ENCODE data around the gene TRMT11.
"Not testable (repeated sequence)": the region's sequence is repeated elsewhere in the genome, so short reads cannot be mapped to it uniquely, and the experiment has no call there.

The TRMT11 gene

DNA sequence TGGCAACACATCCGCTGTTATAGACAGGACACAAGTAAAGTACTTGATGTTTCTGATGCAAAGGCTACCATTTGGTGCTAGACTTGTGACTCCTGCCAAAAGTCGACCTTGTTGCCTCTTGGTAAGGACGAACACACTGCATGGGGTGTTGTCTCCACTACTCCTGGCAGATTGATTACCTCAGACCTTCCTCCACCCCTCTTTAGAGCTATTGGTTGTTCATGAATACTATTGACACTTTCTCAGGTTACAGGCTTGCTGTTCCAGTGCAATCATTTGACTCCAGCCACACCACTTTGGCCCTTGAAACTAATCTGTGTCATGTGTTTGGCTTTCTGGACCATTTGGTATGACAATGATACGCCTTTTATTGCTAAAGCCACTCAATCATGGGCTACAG, 62.3 kb downstream of the TRMT11 start:
- DNase-seq = no peak

DNA sequence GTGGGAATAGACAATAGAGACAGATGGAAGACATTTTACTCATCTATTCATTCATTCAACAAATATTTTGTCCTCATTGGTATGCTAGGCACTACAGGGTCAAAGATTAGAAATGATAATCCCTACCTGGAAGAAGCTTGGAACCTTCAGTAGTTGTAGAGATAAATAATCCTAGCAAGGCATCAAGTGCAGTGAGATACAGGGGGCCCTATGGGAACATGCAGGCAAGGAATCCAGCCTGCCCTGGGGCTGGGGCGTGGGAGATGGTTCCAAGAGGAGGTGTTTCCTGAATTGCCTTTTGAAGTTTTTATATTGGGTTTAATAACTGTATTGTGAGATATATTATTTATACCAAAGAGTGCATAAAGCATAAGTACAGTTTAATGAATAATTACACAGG, 64.5 kb downstream of the TRMT11 start:
- no peak for DNase-seq

DNA sequence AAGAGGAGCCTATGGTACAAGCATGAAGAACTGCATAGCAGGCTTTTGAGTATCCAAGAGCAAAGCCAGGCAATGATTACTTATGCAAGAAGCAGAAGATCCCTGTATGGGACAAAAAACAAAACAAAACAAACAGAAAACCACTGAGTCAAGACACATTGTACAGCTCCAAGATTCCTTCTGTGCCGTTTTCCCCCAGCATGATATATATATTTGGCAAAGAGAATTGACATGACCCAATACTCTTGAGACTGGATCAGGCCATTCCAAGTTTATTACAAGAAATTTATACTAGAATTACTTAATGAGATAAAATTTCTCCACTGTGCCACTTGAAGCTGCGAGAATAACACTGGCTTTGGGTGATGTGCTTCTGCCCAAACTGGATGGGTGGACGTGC, 65.5 kb downstream of the TRMT11 start:
- DNase-seq = no peak

DNA sequence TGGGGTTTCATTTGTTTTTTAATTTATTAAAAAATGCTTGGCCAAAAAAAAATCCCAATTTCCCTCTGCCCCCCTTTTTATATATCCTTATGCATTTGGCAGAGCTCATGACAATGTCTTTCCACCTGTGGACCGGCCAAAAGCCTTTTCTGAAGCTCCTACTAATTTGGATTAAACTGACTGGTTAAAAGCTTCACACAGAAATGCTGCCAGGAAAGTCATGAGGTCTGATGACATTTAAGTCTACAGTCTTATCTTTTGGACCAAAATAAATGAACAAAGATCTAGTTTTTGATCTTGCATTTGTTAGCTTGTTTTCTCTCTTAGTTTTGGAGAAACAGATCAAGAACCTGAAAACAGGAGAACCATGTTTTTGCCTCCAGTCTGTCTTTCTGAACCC, 66.1 kb downstream of the TRMT11 start:
- no peak for DNase-seq

DNA sequence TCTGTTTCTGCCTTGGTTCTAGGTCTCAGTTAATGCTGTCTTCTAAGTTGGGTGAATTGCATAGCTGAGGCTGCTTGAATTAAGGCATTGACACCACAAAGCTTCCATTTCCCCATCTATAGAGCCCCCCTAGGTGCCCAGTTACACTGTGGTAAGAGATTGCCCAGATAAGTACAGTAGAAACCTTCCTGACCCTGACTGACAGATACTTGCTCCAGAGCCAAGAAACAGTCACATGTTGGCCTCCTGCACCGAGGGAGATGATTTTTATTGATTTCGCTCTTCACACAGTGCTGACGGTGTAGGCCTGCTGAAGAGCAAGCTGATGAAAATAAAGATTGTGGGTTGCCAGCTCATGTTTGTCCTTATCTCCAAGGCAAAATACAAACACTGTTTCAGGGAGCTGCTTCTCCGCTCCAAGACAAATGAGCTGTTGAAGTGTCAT, 67.9 kb downstream of the TRMT11 start:
- no peak for DNase-seq

DNA sequence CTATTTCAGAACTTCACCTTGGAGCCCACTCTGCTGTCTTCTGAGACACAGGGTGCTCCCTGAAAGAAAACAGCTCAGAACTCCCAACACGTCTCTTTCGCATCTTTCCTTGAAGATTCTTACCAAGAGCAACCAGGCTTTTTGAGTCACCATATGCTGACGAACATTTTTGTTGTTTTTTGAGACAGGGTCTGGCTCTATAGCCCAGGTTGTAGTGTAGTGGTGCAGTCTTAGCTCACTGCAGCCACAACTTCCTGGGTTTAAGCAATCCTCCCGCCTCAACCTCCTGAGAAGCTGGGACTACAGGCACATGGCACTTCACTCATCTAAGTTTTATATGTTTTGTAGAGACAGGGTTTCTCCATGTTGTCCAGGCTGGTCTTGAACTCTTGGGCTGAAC, 68.5 kb downstream of the TRMT11 start:
- no peak for DNase-seq

DNA sequence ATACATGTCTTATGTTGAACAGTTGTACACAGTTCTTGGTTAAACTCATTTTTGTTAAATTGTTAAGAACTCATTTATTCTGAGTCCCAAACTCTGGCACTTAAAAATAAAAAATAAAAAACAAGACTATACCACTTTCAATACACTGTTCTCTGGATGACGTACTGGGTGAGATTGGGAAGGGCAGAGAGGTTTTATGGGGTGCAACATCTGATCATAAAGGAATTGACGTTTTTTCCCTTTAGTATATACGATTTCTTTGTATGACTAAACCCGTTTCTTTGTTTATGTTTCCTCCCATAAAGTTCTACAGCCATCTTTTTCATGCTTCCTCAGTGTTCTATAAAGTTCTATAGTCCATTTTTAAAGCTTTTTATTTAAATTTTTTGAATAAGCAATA, 69.1 kb downstream of the TRMT11 start:
- DNase-seq = no peak

DNA sequence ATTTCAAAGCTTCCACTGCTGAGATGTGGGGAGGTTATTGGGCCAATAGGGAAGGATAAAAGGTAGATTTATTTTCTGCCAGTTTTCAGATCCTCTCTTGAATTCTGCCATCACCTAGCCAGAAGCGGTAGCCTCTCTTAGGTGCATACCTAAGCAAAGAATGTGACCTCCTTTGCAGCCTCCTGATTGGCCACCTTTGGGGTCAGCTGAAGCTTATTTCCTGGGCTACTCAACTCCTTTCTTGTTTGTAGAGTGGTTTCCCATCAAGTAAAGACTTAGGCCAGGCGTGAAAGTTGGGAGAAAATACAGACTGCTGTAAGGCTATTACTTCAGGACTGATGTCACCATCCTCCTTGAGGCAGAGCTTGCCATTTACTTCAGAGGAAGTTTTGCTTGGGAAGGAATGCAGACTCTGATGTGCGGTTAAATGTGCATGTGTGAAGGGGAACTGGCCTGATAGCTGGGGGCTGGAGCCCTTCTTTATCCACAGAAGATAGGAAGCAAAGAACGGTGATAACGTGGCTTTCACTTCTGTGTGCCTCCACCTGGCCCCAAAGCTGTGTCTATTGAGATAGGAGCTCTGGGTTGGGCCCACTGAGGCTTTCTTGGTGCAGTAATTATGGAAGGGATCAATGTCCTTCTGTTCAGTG, 70.1 kb downstream of the TRMT11 start:
- no peak for DNase-seq

DNA sequence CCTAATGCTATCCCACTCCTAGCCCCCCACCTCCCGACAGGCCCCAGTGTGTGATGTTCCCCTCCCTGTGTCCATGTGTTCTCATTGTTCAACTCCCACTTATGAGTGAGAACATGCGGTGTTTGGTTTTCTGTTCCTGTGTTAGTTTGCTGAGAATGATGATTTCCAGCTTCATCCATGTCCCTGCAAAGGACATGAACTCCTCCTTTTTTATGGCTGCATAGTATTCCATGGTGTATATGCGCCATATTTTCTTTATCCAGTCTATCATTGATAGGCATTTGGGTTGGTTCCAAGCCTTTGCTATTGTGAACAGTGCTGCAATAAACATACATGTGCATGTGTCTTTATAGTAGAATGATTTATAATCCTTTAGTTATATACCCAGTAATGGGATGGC, 71.7 kb downstream of the TRMT11 start:
- not testable (repeated sequence) for DNase-seq

DNA sequence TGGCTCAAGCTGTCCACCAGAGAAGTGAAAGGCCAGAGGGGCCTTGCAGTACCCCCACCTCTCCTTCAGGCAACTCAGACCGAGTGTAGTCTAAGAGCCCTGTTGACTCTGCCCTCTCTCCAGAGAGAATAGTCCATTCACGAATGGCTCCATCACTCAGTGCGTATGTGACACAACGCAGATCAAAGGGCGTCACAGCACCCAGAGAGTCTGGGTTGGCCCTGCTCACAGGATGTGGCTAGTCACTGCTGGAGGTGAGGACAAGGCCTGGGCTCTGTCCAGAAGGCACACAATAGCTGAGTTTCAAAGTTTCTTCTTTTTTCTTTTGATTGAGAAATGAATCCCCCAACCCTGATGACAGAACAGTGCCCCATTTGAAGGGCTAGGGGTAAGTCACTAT, 74.1 kb downstream of the TRMT11 start:
- no peak for DNase-seq

DNA sequence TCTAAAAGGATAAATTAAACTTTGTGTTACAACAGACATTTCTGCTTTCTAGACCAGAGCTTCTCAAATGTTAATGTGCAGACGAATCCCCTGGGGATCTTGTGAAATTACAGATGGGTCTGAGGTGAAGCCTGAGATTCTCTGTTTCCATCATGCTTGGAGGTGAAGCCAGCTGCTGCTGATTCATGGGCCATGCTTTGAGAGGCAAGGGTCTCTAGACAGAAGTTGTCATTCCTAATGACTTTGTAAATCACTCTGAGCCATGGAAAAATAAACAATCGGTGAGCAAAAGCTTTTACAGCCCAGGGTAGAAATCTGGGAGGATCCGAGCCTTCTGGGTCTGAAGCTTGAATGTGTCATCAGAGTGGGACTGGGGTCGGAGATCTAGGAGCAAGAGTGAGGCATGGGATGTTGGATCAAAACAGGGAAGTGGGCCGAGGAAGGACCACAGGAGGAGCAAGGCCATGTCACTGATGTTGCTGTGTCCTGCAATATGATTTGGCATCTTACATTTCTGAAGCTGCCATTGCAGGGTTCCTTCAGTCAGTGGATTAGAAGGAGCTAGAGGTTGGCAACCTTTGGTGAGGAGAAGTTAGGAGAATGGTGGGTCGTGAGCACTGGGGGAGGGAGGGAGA, 77.3 kb downstream of the TRMT11 start:
- no peak for DNase-seq

DNA sequence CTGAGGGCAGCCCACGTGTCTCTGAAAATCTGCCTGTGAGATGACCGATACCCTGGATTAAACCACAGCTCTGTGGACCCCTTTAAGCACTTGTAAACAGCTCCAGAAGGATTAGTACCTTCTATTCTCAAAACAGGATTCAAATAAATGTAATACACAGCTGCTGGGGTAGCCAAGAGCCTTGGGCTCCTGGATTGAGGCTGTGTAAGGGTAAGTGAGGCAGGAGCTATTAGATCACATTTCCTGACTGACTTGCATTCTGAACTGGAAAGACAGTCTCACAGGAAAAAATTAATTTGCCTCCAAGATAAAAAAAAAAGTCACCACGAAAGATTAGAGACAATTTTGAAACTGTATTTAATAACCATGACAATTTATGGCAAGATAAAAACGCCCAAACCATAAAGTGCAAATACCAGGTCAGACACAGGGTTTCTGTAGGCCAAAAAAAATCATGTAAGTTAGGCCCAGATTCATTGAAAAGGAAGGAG, 78.0 kb downstream of the TRMT11 start:
- DNase-seq = no peak

DNA sequence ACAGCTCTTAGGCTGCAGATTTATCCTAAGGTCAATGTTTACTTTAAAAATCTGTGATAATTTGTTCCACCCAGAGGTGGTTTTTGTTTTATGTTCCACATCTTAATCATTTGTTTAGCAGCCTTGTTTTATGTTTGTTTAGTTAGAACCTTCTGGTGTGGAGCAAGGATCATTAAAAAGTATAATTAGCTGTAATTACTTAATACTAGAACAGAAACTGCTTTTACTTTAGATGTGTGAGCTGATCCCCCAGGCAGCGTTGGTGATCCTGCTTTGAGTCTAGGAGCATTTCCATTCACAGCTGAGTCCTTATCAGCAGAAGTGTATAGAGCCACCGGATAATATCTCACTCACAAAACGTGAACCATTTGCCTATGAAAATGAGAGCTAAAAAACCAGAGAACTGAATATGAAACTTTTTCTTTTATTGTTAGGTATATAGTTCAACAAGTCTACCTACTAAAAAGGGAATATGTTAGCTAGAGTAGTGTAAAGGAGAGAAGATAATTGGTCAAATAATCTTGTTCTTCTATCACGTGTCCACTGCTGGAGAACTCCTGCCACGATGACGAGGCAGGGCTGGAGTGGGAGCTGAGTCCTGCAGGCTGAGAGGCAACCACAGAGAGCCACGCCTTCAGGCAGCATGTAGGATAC, 78.5 kb downstream of the TRMT11 start:
- no peak for DNase-seq

DNA sequence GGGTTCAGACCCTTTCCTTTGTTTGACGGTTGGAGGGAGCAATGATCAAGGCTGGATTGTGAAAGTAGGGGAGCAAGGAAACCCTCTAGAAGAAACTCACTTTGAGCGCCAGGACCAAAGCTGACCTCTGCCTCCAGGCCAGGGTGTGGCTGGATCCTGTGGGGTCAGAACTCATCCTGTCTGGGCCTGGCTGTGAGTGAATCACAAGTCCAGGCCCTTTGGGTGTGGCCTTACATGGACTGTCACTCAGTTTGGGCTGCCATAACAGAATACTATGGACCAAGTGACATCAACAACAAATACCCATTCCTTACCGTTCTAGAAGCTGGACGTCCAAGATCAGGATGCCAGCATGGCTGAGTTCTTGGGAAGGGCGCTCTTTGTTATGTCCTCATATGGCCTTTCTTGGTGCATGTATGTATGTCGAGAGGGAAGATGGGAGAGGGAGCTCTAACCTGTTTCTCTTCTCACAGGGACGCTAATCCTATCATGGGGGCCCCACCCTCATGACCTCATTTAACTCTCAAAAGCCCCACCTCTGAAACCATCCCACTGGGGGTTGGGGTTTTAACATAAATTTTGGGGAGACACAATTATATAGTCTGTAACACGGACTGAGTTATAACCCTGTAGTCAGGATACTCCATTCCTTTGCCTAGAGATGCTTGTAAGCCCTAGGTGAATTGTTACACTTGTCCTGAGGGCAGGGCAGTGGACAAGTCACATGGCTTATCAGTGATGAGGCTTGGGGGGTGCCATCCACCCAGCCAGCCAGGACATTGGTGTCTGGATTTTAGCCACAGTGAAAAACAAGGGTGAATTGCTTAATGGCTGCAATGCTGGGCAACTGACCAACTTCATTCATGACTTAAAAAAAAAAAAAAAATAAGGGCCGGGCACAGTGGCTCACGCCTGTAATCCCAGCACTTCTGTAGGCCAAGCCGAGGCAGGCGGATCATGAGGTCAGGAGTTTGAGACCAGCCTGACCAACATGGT, 80.0 kb downstream of the TRMT11 start:
- no peak for DNase-seq

DNA sequence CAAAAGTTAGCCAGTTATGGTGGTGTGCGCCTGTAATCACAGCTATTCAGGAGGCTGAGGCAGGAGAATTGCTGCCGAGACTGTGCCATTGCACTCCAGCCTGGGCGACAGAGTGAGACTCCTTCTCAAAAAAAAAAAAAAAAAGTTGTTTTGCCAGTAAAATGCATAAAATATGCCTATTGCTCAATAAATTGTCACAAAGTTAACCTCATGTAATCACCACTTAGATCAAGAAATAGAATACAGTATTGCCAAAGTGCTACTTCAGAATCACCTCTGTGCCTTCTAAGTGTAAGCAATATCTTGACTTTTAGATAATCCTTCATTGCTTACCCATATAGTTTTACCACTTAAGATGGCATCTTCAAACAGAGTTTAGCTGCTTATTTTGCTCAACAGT, 80.7 kb downstream of the TRMT11 start:
- no peak for DNase-seq

DNA sequence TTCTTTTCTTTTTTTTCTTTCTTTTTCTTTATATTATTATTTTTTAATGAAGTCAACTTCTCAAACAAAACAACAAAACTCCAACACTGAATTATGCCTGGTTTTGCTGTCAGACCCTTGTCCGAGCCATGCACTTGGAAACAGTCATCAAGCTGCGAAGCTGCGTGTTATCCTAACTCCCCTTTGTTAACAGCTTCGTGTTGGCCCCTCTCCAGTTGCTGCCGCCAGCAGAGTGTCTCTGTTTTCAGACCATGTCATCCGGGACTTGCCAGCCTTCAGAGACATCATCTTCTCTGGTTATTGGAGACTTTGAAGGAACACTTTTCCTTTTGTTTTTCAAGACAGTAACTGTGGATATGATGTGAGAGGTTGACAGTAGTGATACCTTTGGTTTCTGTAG, 83.1 kb downstream of the TRMT11 start:
- no peak for DNase-seq

DNA sequence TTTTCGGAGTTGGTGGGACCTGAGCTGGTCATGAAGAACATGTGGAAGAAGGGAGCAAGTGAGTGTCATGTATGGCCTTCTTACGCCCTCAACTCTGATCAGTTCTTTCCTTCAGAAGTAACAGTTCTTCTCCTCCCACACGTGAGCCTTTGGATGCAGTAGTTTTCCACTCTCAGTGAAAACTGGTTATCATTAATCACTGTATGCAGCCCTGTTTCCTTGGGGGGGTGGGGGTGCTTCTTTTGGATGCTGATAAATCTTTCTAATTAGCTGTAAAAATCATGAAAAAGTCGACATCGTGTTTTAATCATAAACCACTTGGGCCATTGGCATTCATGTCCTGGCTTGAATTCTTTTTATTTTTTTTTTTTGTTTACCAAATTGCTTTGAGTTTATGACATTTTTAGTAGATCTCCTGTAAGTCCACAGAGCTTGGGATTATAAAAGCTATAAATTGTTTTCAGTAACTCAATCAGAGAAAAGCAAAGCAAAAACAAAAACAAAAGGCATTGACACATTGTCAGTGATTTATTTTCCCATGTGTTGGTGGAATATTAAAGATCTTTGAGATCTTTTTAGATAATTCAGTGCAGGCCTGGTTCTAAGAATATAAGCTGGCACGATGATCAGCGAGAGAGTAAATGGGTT, 84.8 kb downstream of the TRMT11 start:
- no peak for DNase-seq

DNA sequence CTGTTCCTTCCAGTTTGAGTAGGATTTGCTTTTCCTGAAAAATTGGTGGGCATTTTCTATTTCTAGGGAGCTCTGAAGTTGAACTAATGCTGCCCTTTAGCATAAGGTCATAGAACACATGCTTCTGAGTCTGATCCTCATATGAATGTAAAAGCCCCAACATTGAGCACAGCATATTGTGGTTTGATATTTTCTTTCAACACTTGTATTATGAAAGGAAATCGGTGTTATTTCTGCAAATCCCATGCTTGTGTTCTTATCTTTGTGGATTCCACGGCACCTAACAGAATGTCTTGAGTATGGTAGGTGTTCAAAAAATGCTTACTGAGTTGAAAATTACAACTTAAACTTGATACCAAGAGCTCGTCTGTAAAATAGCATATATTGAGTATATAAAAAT, 85.8 kb downstream of the TRMT11 start:
- DNase-seq = no peak

DNA sequence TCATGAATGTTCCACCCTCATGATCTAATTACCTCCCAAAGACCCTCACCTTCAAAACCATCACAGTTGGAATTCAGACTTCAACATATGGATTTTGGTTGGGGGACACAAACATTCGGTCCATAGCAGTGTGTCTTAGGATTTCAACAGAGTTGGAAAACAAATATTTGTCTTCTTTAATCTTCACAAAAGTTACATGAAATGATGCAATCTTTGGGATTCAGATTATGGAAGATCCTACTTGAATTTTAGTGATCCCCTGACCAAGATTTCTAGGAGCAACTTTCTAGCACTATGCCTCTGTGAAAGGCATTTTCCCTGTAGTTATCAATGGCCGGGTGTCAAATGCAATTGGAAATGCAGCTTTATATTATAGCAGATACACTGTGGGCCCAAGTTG, 86.5 kb downstream of the TRMT11 start:
- DNase-seq = no peak

DNA sequence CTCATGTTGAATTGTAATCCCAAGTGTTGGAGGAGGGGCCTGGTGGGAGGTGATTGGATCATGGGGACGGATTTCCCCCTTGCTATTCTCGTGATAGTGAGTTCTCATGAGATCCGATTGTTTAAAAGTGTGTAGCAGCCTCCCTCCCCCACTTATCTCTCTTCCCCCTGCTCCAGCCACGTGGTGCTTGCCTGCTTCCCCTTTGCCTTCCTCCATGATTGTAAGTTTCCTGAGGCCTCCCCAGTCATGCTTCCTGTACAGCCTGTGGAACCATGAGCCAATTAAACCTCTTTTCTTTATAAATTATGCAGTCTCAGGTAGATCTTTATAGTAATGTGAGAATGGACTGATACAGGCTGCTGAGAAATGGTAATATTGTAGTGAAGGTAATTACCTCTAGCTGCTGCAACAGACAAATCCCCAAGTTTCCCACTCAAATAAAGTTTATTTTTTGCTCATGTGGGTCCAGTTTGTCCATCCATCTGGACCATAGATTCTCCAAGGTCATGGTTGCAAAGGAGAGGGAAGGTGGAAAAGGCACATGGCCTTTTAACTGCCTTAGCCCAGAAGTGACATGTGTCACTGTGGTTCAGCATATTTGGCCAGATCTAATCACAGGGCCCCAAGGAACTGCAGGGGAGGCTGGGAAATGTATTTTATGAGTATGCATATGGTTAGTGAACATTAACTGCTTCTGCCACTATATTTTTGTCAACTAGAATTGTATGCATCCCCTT, 89.2 kb downstream of the TRMT11 start:
- DNase-seq = no peak

DNA sequence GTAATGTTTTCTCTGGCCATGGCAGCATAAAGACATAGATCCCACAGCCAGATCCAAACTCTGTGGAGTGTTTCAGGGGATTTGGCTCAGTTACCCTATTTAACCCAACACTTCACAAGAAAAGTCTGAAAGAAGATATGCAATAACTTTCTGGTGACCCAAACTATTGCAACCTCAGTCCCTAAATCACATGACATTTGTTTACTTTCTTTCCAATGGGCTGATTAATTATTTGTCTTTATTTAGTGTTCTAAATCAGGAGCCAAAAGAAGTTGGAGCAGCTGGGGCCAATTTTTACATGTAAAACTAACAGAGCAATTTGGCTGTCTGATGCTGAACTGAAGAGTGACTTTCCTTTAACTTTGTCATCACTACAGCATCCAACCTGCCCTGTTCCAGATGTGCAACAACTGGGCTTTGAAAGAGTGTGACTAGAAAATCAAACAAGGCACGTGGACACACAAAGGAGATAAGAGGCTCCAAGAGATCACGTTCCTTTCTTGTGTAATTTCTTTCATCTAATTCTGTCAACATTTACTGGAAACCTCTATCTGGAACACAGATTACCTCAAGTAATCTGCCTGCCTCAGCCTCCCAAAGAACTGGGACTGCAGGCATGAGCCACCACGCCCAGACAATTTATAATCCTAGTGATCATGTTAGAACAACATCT, 90.8 kb downstream of the TRMT11 start:
- DNase-seq = no peak

Measured in bone marrow (tissue), 2 donors.